Activated CD4-positive, alpha-beta T cell treated with anti-CD3 and anti-CD28 coated beads, Interleukin-10, Interleukin-2, amounts not matched to agents 100 ng/mL and 50 ng/mL, durations not matched to agents 16 hours and 8 hours (primary cell): ENCODE measurements around the gene UACA.
"Not testable (repeated sequence)": the region's sequence is repeated elsewhere in the genome, so short reads cannot be mapped to it uniquely, and the experiment has no call there.

Experiments used
- DNase-seq: peaks from one replicate; pipeline ENCODE4 v3.0.0-alpha.2; 2020

UACA gene

GRCh38 chr15:70763120-70763949 lies at the start of gene UACA:
UACA (minus strand) TSS chr15:70763558; CDS start chr15:70763407, 151 bp downstream.
- DNase-seq, result peak; percentile 87

- no peak for DNase-seq
Measured at GRCh38 chr15:70812827-70813364, 49.5 kb upstream of the UACA start.

- DNase-seq, result no peak
Measured at GRCh38 chr15:70810916-70811578, 47.7 kb upstream of the UACA start.

GRCh38 chr15:70806992-70807712 lies 43.8 kb upstream of the UACA start:
- DNase-seq, result no peak

- DNase-seq, result not testable (repeated sequence)
Measured at GRCh38 chr15:70804388-70804787, 41.0 kb upstream of the UACA start.

- DNase-seq, result no peak
Measured at GRCh38 chr15:70802629-70803028, 39.3 kb upstream of the UACA start.

- no peak for DNase-seq
Measured at GRCh38 chr15:70801109-70801508, 37.8 kb upstream of the UACA start.

- no peak for DNase-seq
Measured at GRCh38 chr15:70799667-70800450, 36.5 kb upstream of the UACA start.

GRCh38 chr15:70797464-70797863 lies 34.1 kb upstream of the UACA start:
- no peak for DNase-seq

- DNase-seq, result no peak
Measured at GRCh38 chr15:70796516-70797310, 33.4 kb upstream of the UACA start.

- no peak for DNase-seq
Measured at GRCh38 chr15:70795311-70795665, 31.9 kb upstream of the UACA start.

GRCh38 chr15:70794596-70795310 lies 31.4 kb upstream of the UACA start:
- no peak for DNase-seq

- no peak for DNase-seq
Measured at GRCh38 chr15:70793694-70794093, 30.3 kb upstream of the UACA start.

- DNase-seq, result no peak
Measured at GRCh38 chr15:70792171-70792573, 28.8 kb upstream of the UACA start.

- DNase-seq, result no peak
Measured at GRCh38 chr15:70791259-70791658, 27.9 kb upstream of the UACA start.

GRCh38 chr15:70789213-70789612 lies 25.9 kb upstream of the UACA start:
- DNase-seq, result no peak

GRCh38 chr15:70788114-70789049 lies 25.0 kb upstream of the UACA start:
- no peak for DNase-seq

- DNase-seq, result no peak
Measured at GRCh38 chr15:70786996-70787395, 23.6 kb upstream of the UACA start.

- DNase-seq, result no peak
Measured at GRCh38 chr15:70783610-70784022, 20.3 kb upstream of the UACA start.

GRCh38 chr15:70783041-70783440 lies 19.7 kb upstream of the UACA start:
- no peak for DNase-seq
